ENCODE data around the gene CACNB2.

- TF ChIP-seq CTCF (IDR thresholded peaks at IDR 0.05; ENCODE audit: low read depth, low read length): no peak
- no peak for TF ChIP-seq MYC (IDR thresholded peaks at IDR 0.05; ENCODE audit: low read depth, low read length)
- no peak for TF ChIP-seq POLR2A (IDR thresholded peaks at IDR 0.05; ENCODE audit: extremely low read depth, insufficient read length)
- no peak for TF ChIP-seq MAX (IDR thresholded peaks at IDR 0.05; ENCODE audit: low read depth, low read length)
Measured at GRCh38 chr10:18122753-18123152, 17.5 kb upstream of the CACNB2 start.

Data from NB4 (cell line).